ENCODE results near the gene AGK.
"Not testable (repeated sequence)": the region's sequence is repeated elsewhere in the genome, so short reads cannot be mapped to it uniquely, and the experiment has no call there.

Gene AGK

GRCh38 chr7:141533149-141533949 lies 17.9 kb upstream of the AGK start:
- no peak for ATAC-seq (replicated peaks; ENCODE audit: extremely low read depth, poor library complexity, severe bottlenecking)
- Mint-ChIP-seq H3K27me3 (peaks cover 40% of the 10 kb centered on the region), H3K9me3 (no peaks in the 10 kb centered on the region), H3K4me3 (no peak overlapping the region), H3K36me3 (ENCODE audit: insufficient read depth) (no peaks in the 10 kb centered on the region), H3K4me1 (no peaks in the 10 kb centered on the region), H3K27ac (ENCODE audit: low read depth) (no peak overlapping the region)
- DNase-seq (ENCODE audit: low spot score in 2 of 2) = peak; percentile 26 to 37

GRCh38 chr7:141534757-141535737 lies 16.2 kb upstream of the AGK start:
- H3K27me3 Mint-ChIP-seq = peaks cover 37% of the 10 kb centered on the region

GRCh38 chr7:141537906-141538305 lies 13.3 kb upstream of the AGK start:
- Mint-ChIP-seq H3K36me3 (ENCODE audit: insufficient read depth) (no peaks in the 10 kb centered on the region), H3K9me3 (no peaks in the 10 kb centered on the region), H3K27ac (ENCODE audit: low read depth) (no peak overlapping the region), H3K27me3 (peaks cover 37% of the 10 kb centered on the region), H3K4me1 (no peaks in the 10 kb centered on the region), H3K4me3 (no peak overlapping the region)
- ATAC-seq (replicated peaks; ENCODE audit: extremely low read depth, poor library complexity, severe bottlenecking) = no peak
- no peak for DNase-seq (ENCODE audit: low spot score in 2 of 2)

More at GRCh38 chr7:141534757-141535737, 16.2 kb upstream of the AGK start:
- ATAC-seq (replicated peaks; ENCODE audit: extremely low read depth, poor library complexity, severe bottlenecking) = no peak
- no peak overlapping the region for H3K4me3 Mint-ChIP-seq
- no peaks in the 10 kb centered on the region for H3K36me3 Mint-ChIP-seq (ENCODE audit: insufficient read depth)
- no peaks in the 10 kb centered on the region for H3K4me1 Mint-ChIP-seq
- no peak overlapping the region for H3K27ac Mint-ChIP-seq (ENCODE audit: low read depth)
- DNase-seq (ENCODE audit: low spot score in 2 of 2) = no peak
- no peaks in the 10 kb centered on the region for H3K9me3 Mint-ChIP-seq

GRCh38 chr7:141541375-141541774 lies 9.8 kb upstream of the AGK start:
- Mint-ChIP-seq H3K27me3 (peaks cover 22% of the 10 kb centered on the region), H3K4me1 (no peaks in the 10 kb centered on the region), H3K36me3 (ENCODE audit: insufficient read depth) (no peaks in the 10 kb centered on the region), H3K27ac (ENCODE audit: low read depth) (no peak overlapping the region), H3K4me3 (no peak overlapping the region), H3K9me3 (no peaks in the 10 kb centered on the region)
- no peak for ATAC-seq (replicated peaks; ENCODE audit: extremely low read depth, poor library complexity, severe bottlenecking)
- no peak for DNase-seq (ENCODE audit: low spot score in 2 of 2)

GRCh38 chr7:141544831-141545230 lies 6.4 kb upstream of the AGK start:
- Mint-ChIP-seq H3K27me3 (no peaks in the 10 kb centered on the region), H3K4me3 (no peak overlapping the region), H3K9me3 (no peaks in the 10 kb centered on the region), H3K36me3 (ENCODE audit: insufficient read depth) (no peaks in the 10 kb centered on the region), H3K27ac (ENCODE audit: low read depth) (no peak overlapping the region), H3K4me1 (no peaks in the 10 kb centered on the region)
- no peak for ATAC-seq (replicated peaks; ENCODE audit: extremely low read depth, poor library complexity, severe bottlenecking)
- DNase-seq (ENCODE audit: low spot score in 2 of 2) = no peak

GRCh38 chr7:141549582-141549981 lies 1.6 kb upstream of the AGK start:
- Mint-ChIP-seq H3K9me3 (no peaks in the 10 kb centered on the region), H3K27me3 (no peaks in the 10 kb centered on the region), H3K27ac (ENCODE audit: low read depth) (no peak overlapping the region), H3K4me3 (peak overlapping the region; percentile 82), H3K4me1 (peaks cover 30% of the 10 kb centered on the region), H3K36me3 (ENCODE audit: insufficient read depth) (peaks cover 5% of the 10 kb centered on the region)
- DNase-seq (ENCODE audit: low spot score in 2 of 2) (no peak), ATAC-seq (replicated peaks; ENCODE audit: extremely low read depth, poor library complexity, severe bottlenecking) (no peak)

- ATAC-seq (replicated peaks; ENCODE audit: extremely low read depth, poor library complexity, severe bottlenecking) = no peak
- peak overlapping the region; percentile 82 for H3K4me3 Mint-ChIP-seq
These were observed 670 bp upstream of the AGK start for GRCh38 chr7:141550386-141551093.

GRCh38 chr7:141551782-141552181 lies 572 bp downstream of the AGK start:
- ATAC-seq (replicated peaks; ENCODE audit: extremely low read depth, poor library complexity, severe bottlenecking) (no peak), DNase-seq (ENCODE audit: low spot score in 2 of 2) (no peak)
- Mint-ChIP-seq H3K4me3 (peak overlapping the region; percentile 82), H3K27me3 (no peaks in the 10 kb centered on the region), H3K36me3 (ENCODE audit: insufficient read depth) (peaks cover 14% of the 10 kb centered on the region), H3K27ac (ENCODE audit: low read depth) (peak overlapping the region; percentile 91), H3K9me3 (no peaks in the 10 kb centered on the region), H3K4me1 (peaks cover 39% of the 10 kb centered on the region)

More at GRCh38 chr7:141550386-141551093, 670 bp upstream of the AGK start:
- no peaks in the 10 kb centered on the region for H3K27me3 Mint-ChIP-seq
- H3K4me1 Mint-ChIP-seq = peaks cover 30% of the 10 kb centered on the region
- H3K9me3 Mint-ChIP-seq = no peaks in the 10 kb centered on the region
- peaks cover 7% of the 10 kb centered on the region for H3K36me3 Mint-ChIP-seq (ENCODE audit: insufficient read depth)
- DNase-seq (ENCODE audit: low spot score in 2 of 2) = no peak
- peak overlapping the region; percentile 91 for H3K27ac Mint-ChIP-seq (ENCODE audit: low read depth)

GRCh38 chr7:141557360-141557759 lies 6.2 kb downstream of the AGK start:
- no peak for ATAC-seq (replicated peaks; ENCODE audit: extremely low read depth, poor library complexity, severe bottlenecking)
- Mint-ChIP-seq H3K27ac (ENCODE audit: low read depth) (peak overlapping the region; percentile 90), H3K4me1 (peaks cover 58% of the 10 kb centered on the region), H3K36me3 (ENCODE audit: insufficient read depth) (peaks cover 23% of the 10 kb centered on the region), H3K9me3 (no peaks in the 10 kb centered on the region), H3K27me3 (no peaks in the 10 kb centered on the region), H3K4me3 (peak overlapping the region; percentile 60)
- DNase-seq (ENCODE audit: low spot score in 2 of 2) = no peak

- not testable (repeated sequence) for H3K9me3 Mint-ChIP-seq; DNase-seq (ENCODE audit: low spot score in 2 of 2); H3K27me3 Mint-ChIP-seq
- H3K36me3 Mint-ChIP-seq (ENCODE audit: insufficient read depth) = peaks cover 22% of the 10 kb centered on the region
- peak; percentile 21 for ATAC-seq (replicated peaks; ENCODE audit: extremely low read depth, poor library complexity, severe bottlenecking)
- peaks cover 52% of the 10 kb centered on the region for H3K4me1 Mint-ChIP-seq
- peak overlapping the region; percentile 60 for H3K4me3 Mint-ChIP-seq
- peak overlapping the region; percentile 90 for H3K27ac Mint-ChIP-seq (ENCODE audit: low read depth)
These were observed 6.8 kb downstream of the AGK start for GRCh38 chr7:141557831-141558531.

- peaks cover 52% of the 10 kb centered on the region for H3K4me1 Mint-ChIP-seq
- H3K27ac Mint-ChIP-seq (ENCODE audit: low read depth) = peak overlapping the region; percentile 90
- DNase-seq (ENCODE audit: low spot score in 2 of 2) (no peak), ATAC-seq (replicated peaks; ENCODE audit: extremely low read depth, poor library complexity, severe bottlenecking) (peak; percentile 98)
- H3K27me3 Mint-ChIP-seq = no peaks in the 10 kb centered on the region
- peak overlapping the region; percentile 60 for H3K4me3 Mint-ChIP-seq
- H3K9me3 Mint-ChIP-seq = no peaks in the 10 kb centered on the region
- H3K36me3 Mint-ChIP-seq (ENCODE audit: insufficient read depth) = peaks cover 28% of the 10 kb centered on the region
These were observed 7.5 kb downstream of the AGK start for GRCh38 chr7:141558544-141559183.
